MM.1S (cell line): ENCODE measurements around the gene BMP2K.

Experiments
- DNase-seq: peaks from one replicate; pipeline ENCODE4 v3.0.0-alpha.2; 2015
- H2AFZ ChIP-seq: fragments of 300-600 bp; sonication (generic); 2 replicates; pipeline ENCODE4 v1.6.0; 2016; ENCODE audit warnings: antibody characterized with exemption, low read length
- H3F3A ChIP-seq: fragments of 300-600 bp; sonication (generic); 2 replicates; pipeline ENCODE4 v1.6.1; 2016; ENCODE audit warnings: mild to moderate bottlenecking, antibody characterized with exemption, low read length, moderate library complexity, mixed read lengths; ENCODE audit not compliant: insufficient read depth
- H3K27ac ChIP-seq: fragments of 300-600 bp; sonication (generic); 2 replicates; pipeline ENCODE4 v1.5.1; 2016; ENCODE audit warnings: mild to moderate bottlenecking, low read length
- H3K27me3 ChIP-seq: fragments of 300-600 bp; sonication (generic); replicated peaks from 2 replicates; pipeline ENCODE4 v1.6.0; 2016; ENCODE audit warnings: low read length; ENCODE audit not compliant: insufficient read depth
- H3K36me3 ChIP-seq: fragments of 300-600 bp; sonication (generic); replicated peaks from 2 replicates; pipeline ENCODE4 v1.6.1; 2016; ENCODE audit warnings: mild to moderate bottlenecking, low read length, mixed read lengths; ENCODE audit not compliant: insufficient read depth
- H3K4me1 ChIP-seq: fragments of 300-600 bp; sonication (generic); 2 replicates; pipeline ENCODE4 v1.6.1; 2016; ENCODE audit warnings: low read length, mixed read lengths
- H3K4me2 ChIP-seq: fragments of 300-600 bp; sonication (generic); 2 replicates; pipeline ENCODE4 v1.6.0; 2016; ENCODE audit warnings: low read depth, low read length
- H3K4me3 ChIP-seq: fragments of 300-600 bp; sonication (generic); 2 replicates; pipeline ENCODE4 v1.5.1; 2016; ENCODE audit warnings: low read length, mixed read lengths
- H3K79me2 ChIP-seq: fragments of 300-600 bp; sonication (generic); 2 replicates; pipeline ENCODE4 v1.6.1; 2016; ENCODE audit warnings: mixed run types, low read length, mixed read lengths
- H3K9ac ChIP-seq: fragments of 300-600 bp; sonication (generic); 2 replicates; pipeline ENCODE4 v1.6.1; 2016; ENCODE audit warnings: low read length, mixed read lengths
- H3K9me2 ChIP-seq: fragments of 300-600 bp; sonication (generic); replicated peaks from 2 replicates; pipeline ENCODE4 v1.6.1; 2016; ENCODE audit warnings: mild to moderate bottlenecking, low read length, mixed read lengths; ENCODE audit not compliant: insufficient read depth
- H3K9me3 ChIP-seq: fragments of 300-600 bp; sonication (generic); replicated peaks from 2 replicates; pipeline ENCODE4 v1.6.1; 2016; ENCODE audit warnings: mild to moderate bottlenecking, low read length, mixed read lengths; ENCODE audit not compliant: insufficient read depth
- H4K20me1 ChIP-seq: fragments of 300-600 bp; sonication (generic); 2 replicates; pipeline ENCODE4 v1.6.1; 2016; ENCODE audit warnings: mild to moderate bottlenecking, low read length, moderate library complexity, mixed read lengths; ENCODE audit not compliant: insufficient read depth
- CTCF ChIP-seq: fragments of 300-600 bp; sonication (generic); IDR thresholded peaks from 2 replicates; pipeline ENCODE4 v1.5.1; 2016; ENCODE audit warnings: antibody characterized with exemption, low read length, mixed read lengths
- EZH2 ChIP-seq: fragments of 300-600 bp; sonication (generic); optimal IDR thresholded peaks from 2 replicates; pipeline ENCODE3; 2017; ENCODE audit warnings: low read depth, mild to moderate bottlenecking, antibody characterized with exemption, low read length, mixed read lengths
- EZH2phosphoT487 ChIP-seq: fragments of 300-600 bp; sonication (generic); IDR thresholded peaks from 2 replicates; pipeline ENCODE4 v1.6.1; 2018; ENCODE audit warnings: antibody characterized with exemption, low read length

BMP2K gene

GRCh38 chr4:78734441-78735162, 41.5 kb upstream of the BMP2K start:
- no peaks in the 10 kb centered on the region for H4K20me1 ChIP-seq
- H3K9me3 ChIP-seq = no peaks in the 10 kb centered on the region
- no peak overlapping the region for H3K9ac ChIP-seq
- no peak for DNase-seq
- no peak overlapping the region for H2AFZ ChIP-seq
- no peaks in the 10 kb centered on the region for H3K27me3 ChIP-seq
- no peak for TF ChIP-seq EZH2phosphoT487
- TF ChIP-seq CTCF = no peak
- TF ChIP-seq EZH2 = no peak
- H3K36me3 ChIP-seq = no peaks in the 10 kb centered on the region
- no peak overlapping the region for H3K4me2 ChIP-seq
- no peaks in the 10 kb centered on the region for H3F3A ChIP-seq
- no peak overlapping the region for H3K4me3 ChIP-seq
- H3K79me2 ChIP-seq = no peaks in the 10 kb centered on the region
- H3K9me2 ChIP-seq = no peaks in the 10 kb centered on the region
- no peak overlapping the region for H3K27ac ChIP-seq
- no peaks in the 10 kb centered on the region for H3K4me1 ChIP-seq

GRCh38 chr4:78735697-78736096, 40.5 kb upstream of the BMP2K start:
- Histone ChIP-seq H2AFZ (no peak overlapping the region), H3K4me1 (no peaks in the 10 kb centered on the region), H3K9me3 (no peaks in the 10 kb centered on the region), H3K4me2 (no peak overlapping the region), H3K4me3 (no peak overlapping the region), H3K9ac (no peak overlapping the region), H3K79me2 (no peaks in the 10 kb centered on the region), H3K36me3 (no peaks in the 10 kb centered on the region), H4K20me1 (no peaks in the 10 kb centered on the region), H3F3A (no peaks in the 10 kb centered on the region), H3K27ac (no peak overlapping the region), H3K9me2 (no peaks in the 10 kb centered on the region), H3K27me3 (no peaks in the 10 kb centered on the region)
- peak; percentile 22 for DNase-seq
- TF ChIP-seq EZH2 (no peak), CTCF (no peak), EZH2phosphoT487 (no peak)

DNA sequence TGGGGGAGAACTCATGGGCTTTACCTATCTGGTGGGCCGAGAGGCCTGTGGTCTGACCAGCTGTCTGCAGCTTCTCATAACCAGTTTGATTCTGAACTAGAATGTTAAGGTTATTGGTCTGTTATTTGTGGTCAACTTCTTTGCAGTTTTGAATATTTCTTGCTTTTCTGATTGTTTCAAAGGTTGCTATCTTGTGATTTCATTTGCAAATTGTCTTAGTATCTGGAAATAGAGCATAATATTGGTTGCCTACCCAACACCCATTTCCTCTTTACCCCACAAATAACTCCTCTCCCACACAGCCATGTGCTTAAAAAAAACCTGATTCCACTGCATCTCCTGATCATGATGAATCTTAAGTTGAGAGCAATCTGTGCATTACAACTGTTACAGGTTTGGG, 39.1 kb upstream of the BMP2K start:
- Histone ChIP-seq H3F3A (no peaks in the 10 kb centered on the region), H3K4me2 (no peak overlapping the region), H3K4me1 (no peaks in the 10 kb centered on the region), H3K27ac (no peak overlapping the region), H3K9me2 (no peaks in the 10 kb centered on the region), H3K27me3 (no peaks in the 10 kb centered on the region), H3K79me2 (no peaks in the 10 kb centered on the region), H4K20me1 (no peaks in the 10 kb centered on the region), H3K4me3 (no peak overlapping the region), H3K9ac (no peak overlapping the region), H3K9me3 (no peaks in the 10 kb centered on the region), H2AFZ (no peak overlapping the region), H3K36me3 (no peaks in the 10 kb centered on the region)
- no peak for TF ChIP-seq EZH2phosphoT487
- no peak for DNase-seq

- no peaks in the 10 kb centered on the region for H4K20me1 ChIP-seq
- no peaks in the 10 kb centered on the region for H3K9me2 ChIP-seq
- no peak overlapping the region for H3K27ac ChIP-seq
- no peak overlapping the region for H3K4me2 ChIP-seq
- no peaks in the 10 kb centered on the region for H3K9me3 ChIP-seq
- DNase-seq = no peak
- H3K9ac ChIP-seq = no peak overlapping the region
- no peaks in the 10 kb centered on the region for H3F3A ChIP-seq
- no peaks in the 10 kb centered on the region for H3K4me1 ChIP-seq
- H3K36me3 ChIP-seq = no peaks in the 10 kb centered on the region
- H3K27me3 ChIP-seq = no peaks in the 10 kb centered on the region
- H3K79me2 ChIP-seq = no peaks in the 10 kb centered on the region
- H2AFZ ChIP-seq = no peak overlapping the region
- no peak overlapping the region for H3K4me3 ChIP-seq
- no peak for TF ChIP-seq EZH2phosphoT487
- no peak for TF ChIP-seq CTCF
- TF ChIP-seq EZH2 = no peak
Observed at GRCh38 chr4:78737973-78738372, 38.2 kb upstream of the BMP2K start.
